Left lung (tissue), 10 donors: ENCODE results near the gene ELL. TPM values are rescaled to one million over a fixed set of nuclear protein-coding genes. Genes with fewer than 3 reads are reported as not detected.
A peak's percentile ranks its signal among the peaks of the same experiment; 100 is the strongest.

Experiments used
- ATAC-seq: fragments of 200-7000 bp; cut with Tn5 transposase; one replicate; pipeline ENCODE4 v1.9.1; 2020; ENCODE audit warnings: moderate library complexity
- DNase-seq, 4 donors: peaks; one replicate each; pipeline ENCODE4 v3.0.0-alpha.2; 2013 to 2020
- H3K27ac ChIP-seq, 2 donors: fragments of 200-600 bp; sonication (generic) in 1 of 2; one replicate each; pipeline versions ENCODE4 v1.5.0 to v1.8.0; 2020 to 2021
- H3K27me3 ChIP-seq, 2 donors: fragments of 200-600 bp; sonication (generic) in 1 of 2; one replicate each; pipeline versions ENCODE4 v1.5.0 to v1.8.0; 2020 to 2021
- H3K36me3 ChIP-seq, 2 donors: fragments of 200-600 bp; sonication (generic) in 1 of 2; one replicate each; pipeline versions ENCODE4 v1.5.0 to v1.8.0; 2020 to 2021
- H3K4me1 ChIP-seq, 2 donors: fragments of 200-600 bp; one replicate each; pipeline ENCODE4 v1.8.0; 2021
- H3K4me3 ChIP-seq, 2 donors: fragments of 200-600 bp; sonication (generic) in 1 of 2; one replicate each; pipeline versions ENCODE4 v1.5.0 to v1.8.0; 2020 to 2021; ENCODE audit warnings: mild to moderate bottlenecking in 1 of 2
- H3K9me3 ChIP-seq, 2 donors: fragments of 200-600 bp; sonication (generic) in 1 of 2; one replicate each; pipeline versions ENCODE4 v1.5.0 to v1.8.0; 2020 to 2021
- CTCF ChIP-seq, 2 donors: fragments of 200-600 bp; sonication (generic) in 1 of 2; IDR thresholded peaks; one replicate each; pipeline versions ENCODE4 v1.5.0 to v1.8.0; 2021; ENCODE audit warnings: antibody characterized with exemption in 2 of 2
- intact Hi-C, 2 donors: fragments of 100-400 bp; cut with DNase I; formaldehyde crosslinking; loops; one replicate each; pipeline versions ENCODE4 v1.11.2 to v1.14.2; 2022
- polyA plus RNA-seq, 6 donors: library from polyadenylated mRNA; unstranded; fragments of 120-200 nt; gene quantifications; one replicate each; pipeline ENCODE4 v1.2.1, GENCODE V29; 2013; ENCODE audit not compliant: insufficient read length in 6 of 6
- total RNA-seq, 2 donors: library from RNA; stranded (reverse); fragmentation: NEBNext Ultra II Directional; extraction: Animal tissue kit (Norgen Biotek cat#: 25700); gene quantifications; one replicate each; pipeline ENCODE4 v1.2.1, GENCODE V29; 2021
- donor health status: DM: no; HTN: yes; CAD: no.
- donor health status: DM: no; HTN: no; CAD: no.

The ELL gene
- total and polyA plus RNA-seq, 8 donors = 8.5 to 22.9 (median 9.9) TPM

- no peak overlapping the region for H3K4me3 ChIP-seq
- peak; percentile 99 for TF ChIP-seq CTCF (IDR thresholded peaks at IDR 0.05)
- intact Hi-C loops = loop anchor here in 1 of 2 donors (10.0 kb wide), 1 partner anchor 394 kb away; no protein-coding TSS in a partner anchor
- H3K27me3 ChIP-seq = no peaks in the 10 kb centered on the region
- H3K4me1 ChIP-seq = peaks cover 5 to 6% of the 10 kb centered on the region in 2 donors
- H3K27ac ChIP-seq = no peak overlapping the region
- peaks cover 0 to 98% of the 10 kb centered on the region in 2 donors for H3K36me3 ChIP-seq
- ATAC-seq = peak; percentile 91
- peak; percentile 76 to 96 (median 83) for DNase-seq
- no peaks in the 10 kb centered on the region for H3K9me3 ChIP-seq
Measured at GRCh38 chr19:18450931-18451836, 70.7 kb downstream of the ELL start.

- Histone ChIP-seq H3K27ac (no peak overlapping the region), H3K4me3 (no peak overlapping the region), H3K9me3 (no peaks in the 10 kb centered on the region), H3K27me3 (no peaks in the 10 kb centered on the region), H3K36me3 (peaks cover 0 to 98% of the 10 kb centered on the region in 2 donors), H3K4me1 (peaks cover 5 to 6% of the 10 kb centered on the region in 2 donors)
- intact Hi-C loops = loop anchor here in 1 of 2 donors (10.0 kb wide), 1 partner anchor 395 kb away; no protein-coding TSS in a partner anchor
- ATAC-seq (no peak), DNase-seq (no peak)
- no peak for TF ChIP-seq CTCF (IDR thresholded peaks at IDR 0.05)
Measured at GRCh38 chr19:18450021-18450930, 71.6 kb downstream of the ELL start.

GRCh38 chr19:18449552-18449951, 72.3 kb downstream of the ELL start:
- peaks cover 5 to 6% of the 10 kb centered on the region in 2 donors for H3K4me1 ChIP-seq
- no peak for TF ChIP-seq CTCF (IDR thresholded peaks at IDR 0.05)
- DNase-seq = no peak
- intact Hi-C loops = no loop called here
- no peak overlapping the region for H3K27ac ChIP-seq
- H3K4me3 ChIP-seq = no peak overlapping the region
- no peaks in the 10 kb centered on the region for H3K9me3 ChIP-seq
- H3K27me3 ChIP-seq = no peaks in the 10 kb centered on the region
- ATAC-seq = no peak
- H3K36me3 ChIP-seq = peaks cover 0 to 99% of the 10 kb centered on the region in 2 donors

GRCh38 chr19:18446811-18447359, 75.0 kb downstream of the ELL start:
- Histone ChIP-seq H3K27ac (no peak overlapping the region), H3K4me3 (no peak overlapping the region), H3K9me3 (no peaks in the 10 kb centered on the region), H3K36me3 (peaks cover 0 to 91% of the 10 kb centered on the region in 2 donors), H3K27me3 (no peaks in the 10 kb centered on the region), H3K4me1 (peaks cover 5 to 6% of the 10 kb centered on the region in 2 donors)
- no peak for DNase-seq
- no peak for TF ChIP-seq CTCF (IDR thresholded peaks at IDR 0.05)
- ATAC-seq = no peak
- intact Hi-C loops = no loop called here
